B cell (primary cell): ENCODE measurements around the gene ETS1. TPM values are rescaled to one million over a fixed set of nuclear protein-coding genes. Genes with fewer than 3 reads are reported as not detected.
A peak's percentile ranks its signal among the peaks of the same experiment; 100 is the strongest.

Source experiments
- ATAC-seq: fragments of 200-7000 bp; cut with Tn5 transposase; one replicate; pipeline ENCODE4 v1.10.0; 2021; ENCODE audit warnings: low read depth, mild to moderate bottlenecking, moderate number of reproducible peaks, moderate library complexity
- CTCF ChIA-PET: fragments of 350-600 bp; sonication (Branson Sonifier 250); formaldehyde crosslinking; loops from one replicate; lab custom pipeline; 2021; ENCODE audit warnings: antibody characterized with exemption, inconsistent platforms; lab: Charles Lee
- POLR2A ChIA-PET: fragments of 350-600 bp; sonication (Branson Sonifier 250); formaldehyde crosslinking; loops from one replicate; lab custom pipeline; 2021; ENCODE audit warnings: antibody characterized with exemption; lab: Charles Lee
- DNase-seq: peaks from one replicate; pipeline ENCODE4 v3.0.0; 2013
- H2AFZ ChIP-seq: 2 replicates; pipeline ENCODE4 v1.6.1; 2012; ENCODE audit warnings: mild to moderate bottlenecking, low read depth, low read length; ENCODE audit not compliant: insufficient read depth, poor library complexity, severe bottlenecking
- H3K27ac ChIP-seq, 2 donors: 1 replicate in 1 of 2; 2 replicates in 1 of 2; pipeline ENCODE4 v1.5.1; 2012 to 2013; ENCODE audit warnings: low read length in 2 of 2, mild to moderate bottlenecking in 2 of 2, moderate library complexity in 1 of 2
- H3K27me3 ChIP-seq, 4 experiments: fragments of 200-600 bp in 1 of 4; sonication (generic) in 1 of 4; replicated peaks in 1 of 4; 1 replicate in 2 of 4; 2 replicates in 2 of 4; pipeline versions ENCODE4 v1.6.1 to v1.7.0; 2013 to 2016; ENCODE audit warnings: low read length in 3 of 4, mild to moderate bottlenecking in 2 of 4, mixed read lengths in 1 of 4, moderate library complexity in 1 of 4; ENCODE audit not compliant: insufficient read depth in 4 of 4, control insufficient read depth in 3 of 4; ENCODE audit errors: control extremely low read depth in 1 of 4
- H3K36me3 ChIP-seq, 2 experiments: replicated peaks in 1 of 2; 1 replicate in 1 of 2; 2 replicates in 1 of 2; pipeline versions ENCODE4 v1.6.1 to v1.7.1; 2013; ENCODE audit warnings: low read length in 1 of 2; ENCODE audit not compliant: insufficient read depth in 2 of 2, control insufficient read depth in 1 of 2; ENCODE audit errors: control extremely low read depth in 1 of 2, extremely low read depth in 1 of 2
- H3K4me1 ChIP-seq, 2 donors: fragments of 200-600 bp in 1 of 2; sonication (generic) in 1 of 2; 1 replicate in 1 of 2; 2 replicates in 1 of 2; pipeline versions ENCODE4 v1.5.1 to v1.6.1; 2013 to 2017; ENCODE audit warnings: low read length in 2 of 2; ENCODE audit not compliant: control insufficient read depth in 2 of 2, insufficient read depth in 2 of 2
- H3K4me2 ChIP-seq: replicated peaks from 2 replicates; pipeline ENCODE3; 2012; ENCODE audit warnings: mild to moderate bottlenecking, low read depth, low read length; ENCODE audit not compliant: poor library complexity, severe bottlenecking
- H3K4me3 ChIP-seq, 5 experiments: fragments of 200-600 bp in 1 of 5; sonication (generic) in 1 of 5; 1 replicate in 3 of 5; 2 replicates in 2 of 5; pipeline versions ENCODE4 v1.5.1 to v1.7.0; 2011 to 2016; ENCODE audit warnings: low read length in 4 of 5, mild to moderate bottlenecking in 4 of 5, low read depth in 2 of 5, control low read depth in 1 of 5, moderate library complexity in 1 of 5; ENCODE audit not compliant: insufficient read depth in 1 of 5; ENCODE audit errors: control extremely low read depth in 1 of 5, extremely low read depth in 1 of 5
- H3K79me2 ChIP-seq: fragments of 200-600 bp; sonication (generic); one replicate; pipeline ENCODE4 v1.6.0; 2016; ENCODE audit warnings: low read length; ENCODE audit not compliant: control insufficient read depth, insufficient read depth
- H3K9ac ChIP-seq: fragments of 200-600 bp; sonication (generic); 2 replicates; pipeline ENCODE4 v1.6.1; 2017; ENCODE audit warnings: mild to moderate bottlenecking, low read length, moderate library complexity
- H3K9me3 ChIP-seq, 3 donors: one replicate each; pipeline versions ENCODE4 v1.6.1 to v1.7.1; 2013; ENCODE audit warnings: low read length in 2 of 3; ENCODE audit not compliant: control insufficient read depth in 2 of 3, insufficient read depth in 1 of 3; ENCODE audit errors: control extremely low read depth in 1 of 3
- H4K20me1 ChIP-seq: 2 replicates; pipeline ENCODE4 v1.6.0; 2012; ENCODE audit warnings: mild to moderate bottlenecking, low read length; ENCODE audit not compliant: insufficient read depth, control insufficient read depth, poor library complexity, severe bottlenecking
- H3K27ac Mint-ChIP-seq: one replicate; pipeline ENCODE4 v1.8.0; 2021; ENCODE audit warnings: mixed read lengths
- H3K27me3 Mint-ChIP-seq: one replicate; pipeline ENCODE4 v1.8.0; 2021; ENCODE audit warnings: mixed read lengths
- H3K4me1 Mint-ChIP-seq: one replicate; pipeline ENCODE4 v1.8.0; 2021; ENCODE audit warnings: mixed read lengths
- H3K4me3 Mint-ChIP-seq: one replicate; pipeline ENCODE4 v1.8.0; 2021; ENCODE audit warnings: mixed read lengths
- H3K9me3 Mint-ChIP-seq: one replicate; pipeline ENCODE4 v1.8.0; 2022; ENCODE audit warnings: mixed read lengths; ENCODE audit not compliant: insufficient read depth
- CTCF ChIP-seq: fragments of 200-600 bp; IDR thresholded peaks from one replicate; pipeline ENCODE4 v1.8.0; 2022; ENCODE audit warnings: antibody characterized with exemption, mild to moderate bottlenecking
- EZH2 ChIP-seq: IDR thresholded peaks from 2 replicates; pipeline ENCODE4 v1.6.1; 2012; ENCODE audit warnings: borderline replicate concordance, low read depth, mild to moderate bottlenecking, moderate library complexity, low read length; ENCODE audit not compliant: insufficient read depth, poor library complexity, severe bottlenecking
- WGBS: methylation state at CpG from one replicate; pipeline ENCODE4 v1.1.5; 2013; ENCODE audit warnings: missing lambda C conversion rate; ENCODE audit not compliant: insufficient coverage; 5-methylcytosine and 5-hydroxymethylcytosine counted together
- intact Hi-C: fragments of 100-400 bp; cut with micrococcal nuclease; formaldehyde crosslinking; loops from one replicate; pipeline ENCODE4 v1.10.0; 2022
- polyA plus RNA-seq: library from polyadenylated mRNA; depleted of rRNA; stranded (reverse); fragments of >200 nt; gene quantifications from 2 replicates; pipeline ENCODE4 v1.2.3, GENCODE V29; 2012
- total RNA-seq, 2 donors: library from RNA; stranded (reverse); fragments of 120-200 nt in 1 of 2; gene quantifications; 1 replicate in 1 of 2; 2 replicates in 1 of 2; pipeline versions ENCODE4 v1.2.3 to v1.2.4, GENCODE V29; 2013 to 2022

ETS1 gene
- total and polyA plus RNA-seq, 2 donors (not counting 1 experiment from before 2014, with no cell fraction given), result 115 to 271 TPM

GRCh38 chr11:128515826-128516778, 71.3 kb downstream of the ETS1 start:
- DNase-seq, result no peak
- POLR2A ChIA-PET, result interaction anchor here (1.5 to 1.9 kb wide), 2 partner anchors 95 to 114 kb away, joined by 4 to 7 read pairs; no protein-coding TSS in a partner anchor
- peaks cover 3 to 84% of the 10 kb centered on the region in 2 experiments for H3K36me3 ChIP-seq
- ATAC-seq, result no peak
- Mint-ChIP-seq H3K9me3 (no peaks in the 10 kb centered on the region), H3K27ac (peak overlapping the region; percentile 81), H3K4me1 (peaks cover 93% of the 10 kb centered on the region), H3K27me3 (no peaks in the 10 kb centered on the region), H3K4me3 (peak overlapping the region; percentile 92)
- TF ChIP-seq CTCF, result no peak
- no peak for TF ChIP-seq EZH2
- intact Hi-C loops, result loop anchor here (2.0 to 5.0 kb wide), 2 partner anchors 19 to 319 kb away; no protein-coding TSS in a partner anchor
- CTCF ChIA-PET, result interaction anchor here (0.9 to 6.4 kb wide), 9 partner anchors 10 to 226 kb away, joined by 3 to 51 read pairs (median 5); no protein-coding TSS in a partner anchor
- H3K9me3 ChIP-seq, result no peaks in the 10 kb centered on the region
- H3K9ac ChIP-seq, result peak overlapping the region; percentile 85
- peak overlapping the region; percentile 90 for H3K4me2 ChIP-seq
- peaks cover 97% of the 10 kb centered on the region for H4K20me1 ChIP-seq
- peak overlapping the region in 4 of 5 experiments; percentile 79 to 98 (median 92) for H3K4me3 ChIP-seq
- WGBS, result 92% methylated on average over 2 of the region's 10 CpGs
- peaks cover 100% of the 10 kb centered on the region for H3K79me2 ChIP-seq
- no peaks in the 10 kb centered on the region for H3K27me3 ChIP-seq
- no peak overlapping the region for H2AFZ ChIP-seq
- H3K4me1 ChIP-seq, result peaks cover 79 to 82% of the 10 kb centered on the region in 2 donors
- H3K27ac ChIP-seq, result peak overlapping the region in 1 of 2 donors; percentile 82
